GM18520 (cell line): ENCODE measurements around the gene NUTM1.

Experiments used
- ATAC-seq: cut with Tn5 transposase; IDR thresholded peaks from one replicate; pipeline ENCODE4 v1.9.1; 2021; ENCODE audit not compliant: unreplicated experiment

The NUTM1 gene

GRCh38 chr15:34342737-34343575 is at the start of gene NUTM1, which contains the start of gene NOP10:
Gene NUTM1 (plus strand): TSS chr15:34343315. CDS start chr15:34343697, 382 bp downstream.
Gene NOP10 (minus strand): TSS chr15:34343136. CDS start chr15:34343073, 63 bp downstream.
- ATAC-seq, result peak; percentile 75

- no peak for ATAC-seq
These were observed 46.1 kb upstream of the NUTM1 start for GRCh38 chr15:34297059-34297458.

GRCh38 chr15:34301058-34301457 is 42.1 kb upstream of the NUTM1 start:
- no peak for ATAC-seq

GRCh38 chr15:34304613-34305012 is 38.5 kb upstream of the NUTM1 start:
- ATAC-seq, result no peak

GRCh38 chr15:34311563-34311962 is 31.6 kb upstream of the NUTM1 start:
- no peak for ATAC-seq

GRCh38 chr15:34314491-34315490 is 28.3 kb upstream of the NUTM1 start:
- no peak for ATAC-seq

GRCh38 chr15:34318277-34319079 is 24.6 kb upstream of the NUTM1 start:
- peak; percentile 56 for ATAC-seq

- no peak for ATAC-seq
These were observed 19.9 kb upstream of the NUTM1 start for GRCh38 chr15:34323217-34323616.

- ATAC-seq, result no peak
These were observed 18.2 kb upstream of the NUTM1 start for GRCh38 chr15:34324933-34325332.

GRCh38 chr15:34325368-34325767 is 17.7 kb upstream of the NUTM1 start:
- ATAC-seq, result no peak

- no peak for ATAC-seq
These were observed 15.2 kb upstream of the NUTM1 start for GRCh38 chr15:34327906-34328305.

GRCh38 chr15:34329006-34329405 is 14.1 kb upstream of the NUTM1 start:
- no peak for ATAC-seq

- ATAC-seq, result no peak
These were observed 12.8 kb upstream of the NUTM1 start for GRCh38 chr15:34330279-34330678.

- ATAC-seq, result no peak
These were observed 11.3 kb upstream of the NUTM1 start for GRCh38 chr15:34331809-34332208.

GRCh38 chr15:34332553-34333120 is 10.5 kb upstream of the NUTM1 start:
- no peak for ATAC-seq

- no peak for ATAC-seq
These were observed 8.4 kb upstream of the NUTM1 start for GRCh38 chr15:34334672-34335071.

- no peak for ATAC-seq
These were observed 7.7 kb upstream of the NUTM1 start for GRCh38 chr15:34335176-34336032.

GRCh38 chr15:34336231-34336990 is 6.7 kb upstream of the NUTM1 start:
- no peak for ATAC-seq
